ENCODE results near the gene CEL. TPM values are rescaled to one million over a fixed set of nuclear protein-coding genes. Genes with fewer than 3 reads are reported as not detected.
"Not testable (repeated sequence)": the region's sequence is repeated elsewhere in the genome, so short reads cannot be mapped to it uniquely, and the experiment has no call there.

CEL gene
- total RNA-seq, 1 experiment from 2014 or later = 3.1 TPM

DNA sequence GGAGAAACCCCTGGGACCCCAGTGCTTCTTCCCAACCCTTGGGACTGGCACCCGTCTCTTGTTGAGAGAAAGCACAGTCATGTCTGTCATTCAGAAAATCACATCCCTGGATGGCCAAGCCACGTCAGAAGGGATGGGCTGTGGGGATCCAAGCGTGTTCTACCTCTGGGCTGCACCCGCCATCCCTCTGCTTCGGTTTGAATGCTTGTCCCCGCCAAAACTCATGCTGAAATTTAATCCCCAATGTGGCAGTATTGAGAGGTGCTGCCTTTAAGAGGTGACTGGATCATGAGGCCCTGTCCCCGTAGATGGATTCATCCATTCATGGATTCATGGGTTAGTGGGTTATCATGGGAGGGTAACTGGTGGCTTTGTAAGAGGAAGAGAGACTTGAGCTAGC, 27.0 kb downstream of the CEL start:
- Mint-ChIP-seq H3K4me1 (ENCODE audit: low read depth, unreplicated experiment) (no peaks in the 10 kb centered on the region), H3K9me3 (ENCODE audit: low read depth, unreplicated experiment) (no peaks in the 10 kb centered on the region), H3K36me3 (ENCODE audit: insufficient read depth, unreplicated experiment) (no peaks in the 10 kb centered on the region), H3K27me3 (ENCODE audit: unreplicated experiment) (no peaks in the 10 kb centered on the region), H3K27ac (ENCODE audit: unreplicated experiment) (no peak overlapping the region), H3K4me3 (ENCODE audit: low read depth, unreplicated experiment) (no peak overlapping the region)
- CTCF ChIA-PET = no interaction called here
- no TSS peak for BruUV-seq (replicated peaks)
- TF ChIP-seq, protein P1, sequence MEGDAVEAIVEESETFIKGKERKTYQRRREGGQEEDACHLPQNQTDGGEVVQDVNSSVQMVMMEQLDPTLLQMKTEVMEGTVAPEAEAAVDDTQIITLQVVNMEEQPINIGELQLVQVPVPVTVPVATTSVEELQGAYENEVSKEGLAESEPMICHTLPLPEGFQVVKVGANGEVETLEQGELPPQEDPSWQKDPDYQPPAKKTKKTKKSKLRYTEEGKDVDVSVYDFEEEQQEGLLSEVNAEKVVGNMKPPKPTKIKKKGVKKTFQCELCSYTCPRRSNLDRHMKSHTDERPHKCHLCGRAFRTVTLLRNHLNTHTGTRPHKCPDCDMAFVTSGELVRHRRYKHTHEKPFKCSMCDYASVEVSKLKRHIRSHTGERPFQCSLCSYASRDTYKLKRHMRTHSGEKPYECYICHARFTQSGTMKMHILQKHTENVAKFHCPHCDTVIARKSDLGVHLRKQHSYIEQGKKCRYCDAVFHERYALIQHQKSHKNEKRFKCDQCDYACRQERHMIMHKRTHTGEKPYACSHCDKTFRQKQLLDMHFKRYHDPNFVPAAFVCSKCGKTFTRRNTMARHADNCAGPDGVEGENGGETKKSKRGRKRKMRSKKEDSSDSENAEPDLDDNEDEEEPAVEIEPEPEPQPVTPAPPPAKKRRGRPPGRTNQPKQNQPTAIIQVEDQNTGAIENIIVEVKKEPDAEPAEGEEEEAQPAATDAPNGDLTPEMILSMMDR (IDR thresholded peaks at IDR 0.05; ENCODE audit: unreplicated experiment) = no peak
- intact Hi-C loops (cut with micrococcal nuclease; ENCODE audit: unreplicated experiment) = no loop called here
- no peak for DNase-seq

GRCh38 chr9:133089271-133089671, 27.5 kb downstream of the CEL start:
- Mint-ChIP-seq H3K27ac (ENCODE audit: unreplicated experiment) (no peak overlapping the region), H3K27me3 (ENCODE audit: unreplicated experiment) (no peaks in the 10 kb centered on the region), H3K36me3 (ENCODE audit: insufficient read depth, unreplicated experiment) (no peaks in the 10 kb centered on the region), H3K4me3 (ENCODE audit: low read depth, unreplicated experiment) (no peak overlapping the region), H3K9me3 (ENCODE audit: low read depth, unreplicated experiment) (no peaks in the 10 kb centered on the region), H3K4me1 (ENCODE audit: low read depth, unreplicated experiment) (no peaks in the 10 kb centered on the region)
- TF ChIP-seq, protein P1 (IDR thresholded peaks at IDR 0.05; ENCODE audit: unreplicated experiment) = no peak
- CTCF ChIA-PET = no interaction called here
- no peak for DNase-seq
- intact Hi-C loops (cut with micrococcal nuclease; ENCODE audit: unreplicated experiment) = no loop called here
- no TSS peak for BruUV-seq (replicated peaks)

DNA sequence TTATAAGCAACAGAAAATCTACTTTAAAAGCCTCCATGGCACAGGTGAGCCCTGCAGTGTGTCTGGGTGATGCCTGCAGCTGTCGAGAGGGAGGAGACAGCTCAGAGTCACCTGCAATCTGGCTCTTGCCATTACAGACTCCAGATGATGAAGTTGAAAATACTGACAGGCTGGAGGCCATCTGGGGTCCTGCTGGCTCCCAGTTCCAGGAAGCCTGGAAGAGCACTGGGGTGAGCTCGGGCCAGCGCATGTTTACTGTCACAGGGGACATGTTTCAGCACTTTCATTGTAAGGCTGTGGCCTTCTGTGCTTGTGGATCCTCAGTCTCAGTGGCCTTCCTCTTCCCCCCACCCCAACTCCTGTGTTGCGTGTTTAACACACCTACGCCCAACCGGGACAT, 28.4 kb downstream of the CEL start:
- Mint-ChIP-seq H3K27ac (ENCODE audit: unreplicated experiment) (no peak overlapping the region), H3K4me1 (ENCODE audit: low read depth, unreplicated experiment) (no peaks in the 10 kb centered on the region), H3K36me3 (ENCODE audit: insufficient read depth, unreplicated experiment) (no peaks in the 10 kb centered on the region), H3K9me3 (ENCODE audit: low read depth, unreplicated experiment) (no peaks in the 10 kb centered on the region), H3K4me3 (ENCODE audit: low read depth, unreplicated experiment) (no peak overlapping the region), H3K27me3 (ENCODE audit: unreplicated experiment) (no peaks in the 10 kb centered on the region)
- TF ChIP-seq, protein P1 (IDR thresholded peaks at IDR 0.05; ENCODE audit: unreplicated experiment) = no peak
- intact Hi-C loops (cut with micrococcal nuclease; ENCODE audit: unreplicated experiment) = no loop called here
- no peak for DNase-seq
- no TSS peak for BruUV-seq (replicated peaks)
- CTCF ChIA-PET = no interaction called here

DNA sequence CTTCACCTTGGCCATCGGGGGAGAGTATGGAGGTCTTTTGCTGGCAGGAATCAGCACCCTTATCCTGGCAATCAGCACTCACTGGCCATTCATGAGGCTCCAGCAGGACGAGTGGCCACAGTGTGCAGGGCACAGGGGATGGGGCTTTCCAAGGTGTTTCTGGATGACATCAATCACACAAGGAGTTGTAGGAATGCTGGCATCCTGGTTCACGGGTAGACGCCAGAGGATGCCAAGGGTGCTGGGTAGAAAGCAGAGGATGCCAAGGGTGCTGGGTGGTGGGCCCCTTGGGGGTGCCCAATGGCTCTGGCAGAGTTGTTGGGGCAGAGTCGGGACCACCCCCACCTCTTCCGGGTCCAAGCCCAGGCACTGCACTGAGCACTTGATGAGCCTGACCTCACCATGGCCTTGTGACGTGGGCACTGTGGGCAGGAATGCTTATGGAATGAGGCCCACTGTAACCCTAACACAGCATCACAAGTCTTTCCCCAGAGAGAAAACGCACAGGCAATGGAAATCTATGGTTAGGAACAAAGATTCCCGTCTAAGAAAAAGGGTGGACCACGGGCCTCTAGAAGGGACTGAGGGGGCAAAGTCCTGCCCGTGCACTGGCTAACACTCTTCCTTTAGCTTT, 29.1 kb downstream of the CEL start:
- no TSS peak for BruUV-seq (replicated peaks)
- intact Hi-C loops (cut with micrococcal nuclease; ENCODE audit: unreplicated experiment) = no loop called here
- DNase-seq = no peak
- H3K27ac Mint-ChIP-seq (ENCODE audit: unreplicated experiment) = no peak overlapping the region
- H3K27me3 Mint-ChIP-seq (ENCODE audit: unreplicated experiment) = no peaks in the 10 kb centered on the region
- TF ChIP-seq, protein P1 (IDR thresholded peaks at IDR 0.05; ENCODE audit: unreplicated experiment) = no peak
- H3K36me3 Mint-ChIP-seq (ENCODE audit: insufficient read depth, unreplicated experiment) = no peaks in the 10 kb centered on the region
- CTCF ChIA-PET = no interaction called here
- no peak overlapping the region for H3K4me3 Mint-ChIP-seq (ENCODE audit: low read depth, unreplicated experiment)
- no peaks in the 10 kb centered on the region for H3K4me1 Mint-ChIP-seq (ENCODE audit: low read depth, unreplicated experiment)
- no peaks in the 10 kb centered on the region for H3K9me3 Mint-ChIP-seq (ENCODE audit: low read depth, unreplicated experiment)

DNA sequence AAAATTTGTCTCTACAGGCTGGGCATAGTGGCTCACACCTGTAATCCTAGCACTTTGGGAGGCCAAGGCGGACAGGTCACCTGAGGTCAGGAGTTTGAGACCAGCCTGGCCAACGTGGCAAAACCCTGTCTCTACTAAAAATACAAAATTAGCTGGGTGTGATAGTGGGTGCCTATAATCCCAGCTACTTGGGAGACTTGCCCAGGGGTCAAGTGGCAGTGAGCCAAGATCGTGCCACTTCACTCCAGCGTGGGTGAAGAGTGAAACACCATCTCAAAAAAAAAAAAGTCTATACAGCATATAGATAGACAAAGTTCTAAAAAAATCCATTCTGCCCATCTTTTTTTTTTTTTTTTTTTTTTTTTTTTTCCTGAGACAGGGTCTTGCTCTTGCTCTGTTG, 32.6 kb downstream of the CEL start:
- H3K27me3 Mint-ChIP-seq (ENCODE audit: unreplicated experiment); intact Hi-C loops (cut with micrococcal nuclease; ENCODE audit: unreplicated experiment): not testable (repeated sequence)

More for the DNA sequence above, 32.6 kb downstream of the CEL start:
- not testable (repeated sequence) for H3K4me1 Mint-ChIP-seq (ENCODE audit: low read depth, unreplicated experiment); BruUV-seq (replicated peaks); H3K9me3 Mint-ChIP-seq (ENCODE audit: low read depth, unreplicated experiment); H3K4me3 Mint-ChIP-seq (ENCODE audit: low read depth, unreplicated experiment); DNase-seq; H3K27ac Mint-ChIP-seq (ENCODE audit: unreplicated experiment); H3K36me3 Mint-ChIP-seq (ENCODE audit: insufficient read depth, unreplicated experiment)
- CTCF ChIA-PET = interaction anchor here (0.6 kb wide), 1 partner anchor 9 kb away, joined by 3 read pairs; no protein-coding TSS in a partner anchor
